Gastrocnemius medialis (tissue), 4 donors: Measurements from ENCODE around the gene F2RL2.

Source experiments
- POLR2A ChIP-seq, 2 donors: fragments of 450-650 bp; IDR thresholded peaks; one replicate each; pipeline ENCODE4 v1.6.1; 2017; ENCODE audit warnings: antibody characterized with exemption in 2 of 2, mild to moderate bottlenecking in 2 of 2, moderate library complexity in 2 of 2
- TF ChIP-seq, protein P1 (sequence below), 5 experiments: fragments of 450-650 bp in 3 of 5; fragments of 200-600 bp in 2 of 5; sonication (generic) in 2 of 5; IDR thresholded peaks in 4 of 5; conservative IDR thresholded peaks in 1 of 5; 1 replicate in 4 of 5; 2 replicates in 1 of 5; pipeline ENCODE4 v1.5.1; 2016 to 2019; ENCODE audit warnings: antibody characterized with exemption in 5 of 5, mild to moderate bottlenecking in 3 of 5, moderate library complexity in 3 of 5

DNA sequence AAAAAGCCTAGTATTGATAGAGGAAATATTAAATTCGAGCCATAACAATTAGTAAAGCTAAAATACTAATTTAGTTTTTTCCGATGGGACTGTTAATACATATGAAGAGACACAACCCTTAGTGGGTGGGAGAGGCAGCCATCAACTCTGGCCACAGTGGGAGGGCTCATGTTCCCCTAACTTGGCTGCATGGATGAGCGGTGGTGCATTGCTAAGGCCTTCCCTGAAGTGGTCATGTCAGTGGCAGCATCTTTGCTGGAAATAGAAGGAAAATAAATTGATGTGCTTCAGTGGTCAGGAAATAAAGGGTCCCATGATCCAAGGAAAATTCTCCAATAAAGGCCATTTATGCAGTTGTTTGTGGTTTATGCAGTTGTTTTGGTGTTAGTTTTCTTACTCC, 33.9 kb upstream of the F2RL2 start:
- no peak for TF ChIP-seq POLR2A (IDR thresholded peaks at IDR 0.05)
- TF ChIP-seq, protein P1, sequence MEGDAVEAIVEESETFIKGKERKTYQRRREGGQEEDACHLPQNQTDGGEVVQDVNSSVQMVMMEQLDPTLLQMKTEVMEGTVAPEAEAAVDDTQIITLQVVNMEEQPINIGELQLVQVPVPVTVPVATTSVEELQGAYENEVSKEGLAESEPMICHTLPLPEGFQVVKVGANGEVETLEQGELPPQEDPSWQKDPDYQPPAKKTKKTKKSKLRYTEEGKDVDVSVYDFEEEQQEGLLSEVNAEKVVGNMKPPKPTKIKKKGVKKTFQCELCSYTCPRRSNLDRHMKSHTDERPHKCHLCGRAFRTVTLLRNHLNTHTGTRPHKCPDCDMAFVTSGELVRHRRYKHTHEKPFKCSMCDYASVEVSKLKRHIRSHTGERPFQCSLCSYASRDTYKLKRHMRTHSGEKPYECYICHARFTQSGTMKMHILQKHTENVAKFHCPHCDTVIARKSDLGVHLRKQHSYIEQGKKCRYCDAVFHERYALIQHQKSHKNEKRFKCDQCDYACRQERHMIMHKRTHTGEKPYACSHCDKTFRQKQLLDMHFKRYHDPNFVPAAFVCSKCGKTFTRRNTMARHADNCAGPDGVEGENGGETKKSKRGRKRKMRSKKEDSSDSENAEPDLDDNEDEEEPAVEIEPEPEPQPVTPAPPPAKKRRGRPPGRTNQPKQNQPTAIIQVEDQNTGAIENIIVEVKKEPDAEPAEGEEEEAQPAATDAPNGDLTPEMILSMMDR (IDR thresholded peaks at IDR 0.05 in 4 of 5, conservative IDR thresholded peaks at IDR 0.05 in 1 of 5), result no peak
